Putamen (tissue), 1 donor: ENCODE data around the gene BACH2.
A peak's percentile ranks its signal among the peaks of the same experiment; 100 is the strongest.
"Not testable (repeated sequence)": the region's sequence is repeated elsewhere in the genome, so short reads cannot be mapped to it uniquely, and the experiment has no call there.

ENCODE experiments used
- DNase-seq: peaks from one replicate; pipeline ENCODE4 v3.0.0-alpha.2; 2016; ENCODE audit warnings: low spot score

Gene BACH2

DNA sequence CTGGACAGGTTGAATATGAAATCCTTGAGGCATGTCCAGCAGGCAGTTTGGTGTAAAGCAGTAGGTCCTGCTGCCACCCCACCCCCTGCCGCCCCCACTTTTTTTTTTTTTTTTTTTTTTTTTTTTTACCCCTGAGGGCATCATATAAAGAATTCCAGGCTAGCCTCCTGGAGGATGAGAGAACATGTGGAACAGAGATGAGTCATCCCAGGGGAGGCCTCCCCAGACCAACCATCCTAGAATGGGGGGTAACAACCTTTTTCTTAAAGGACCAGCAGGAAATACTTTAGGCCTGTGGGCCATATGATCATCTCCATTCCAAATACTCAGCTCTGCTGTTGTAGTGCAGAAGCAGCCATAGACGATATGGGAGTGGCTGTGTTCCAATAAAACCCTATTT lies 231.5 kb downstream of the BACH2 start:
- DNase-seq: no peak

DNA sequence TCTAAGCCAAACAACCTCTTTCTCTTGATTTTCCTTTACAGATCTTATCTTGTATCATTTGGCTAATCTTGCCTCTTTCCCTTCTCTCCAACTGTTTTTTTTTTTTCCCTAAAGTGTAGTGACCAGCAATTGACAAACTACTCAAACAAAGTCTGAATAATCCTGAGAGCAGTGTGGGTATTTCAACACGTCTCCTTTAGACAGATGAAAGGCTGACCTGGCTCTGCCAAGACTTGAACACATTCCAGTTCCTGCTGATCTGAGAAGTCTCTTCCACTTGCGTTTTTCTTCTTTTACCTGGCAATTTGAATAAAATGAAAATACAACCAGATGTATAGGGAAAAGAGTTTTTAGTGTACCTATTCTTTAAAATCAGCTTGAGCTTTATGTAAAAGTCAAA lies 234.0 kb downstream of the BACH2 start:
- DNase-seq: no peak

GRCh38 chr6:90062051-90062450 lies 234.6 kb downstream of the BACH2 start:
- no peak for DNase-seq

- DNase-seq: not testable (repeated sequence)
Measured at GRCh38 chr6:90059178-90059577, 237.5 kb downstream of the BACH2 start.

DNA sequence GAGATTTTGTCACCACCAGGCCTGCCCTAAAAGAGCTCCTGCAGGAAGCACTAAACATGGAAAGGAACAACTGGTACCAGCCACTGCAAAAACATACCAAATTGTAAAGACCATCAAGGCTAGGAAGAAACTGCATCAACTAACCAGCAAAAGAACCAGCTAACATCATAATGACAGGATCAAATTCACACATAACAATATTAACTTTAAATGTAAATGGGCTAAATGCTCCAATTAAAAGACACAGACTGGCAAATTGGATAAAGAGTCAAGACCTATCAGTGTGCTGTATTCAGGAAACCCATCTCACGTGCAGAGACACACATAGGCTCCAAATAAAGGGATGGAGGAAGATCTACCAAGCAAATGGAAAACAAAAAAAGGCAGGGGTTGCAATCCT lies 240.7 kb downstream of the BACH2 start:
- not testable (repeated sequence) for DNase-seq

GRCh38 chr6:90054193-90054592 lies 242.4 kb downstream of the BACH2 start:
- DNase-seq: not testable (repeated sequence)

GRCh38 chr6:90053614-90054013 lies 243.0 kb downstream of the BACH2 start:
- DNase-seq: no peak

- no peak for DNase-seq
Measured at GRCh38 chr6:90049295-90049694, 247.3 kb downstream of the BACH2 start.

GRCh38 chr6:90048206-90048967 lies 248.3 kb downstream of the BACH2 start:
- DNase-seq: no peak

GRCh38 chr6:90045535-90045934 lies 251.1 kb downstream of the BACH2 start:
- no peak for DNase-seq

DNA sequence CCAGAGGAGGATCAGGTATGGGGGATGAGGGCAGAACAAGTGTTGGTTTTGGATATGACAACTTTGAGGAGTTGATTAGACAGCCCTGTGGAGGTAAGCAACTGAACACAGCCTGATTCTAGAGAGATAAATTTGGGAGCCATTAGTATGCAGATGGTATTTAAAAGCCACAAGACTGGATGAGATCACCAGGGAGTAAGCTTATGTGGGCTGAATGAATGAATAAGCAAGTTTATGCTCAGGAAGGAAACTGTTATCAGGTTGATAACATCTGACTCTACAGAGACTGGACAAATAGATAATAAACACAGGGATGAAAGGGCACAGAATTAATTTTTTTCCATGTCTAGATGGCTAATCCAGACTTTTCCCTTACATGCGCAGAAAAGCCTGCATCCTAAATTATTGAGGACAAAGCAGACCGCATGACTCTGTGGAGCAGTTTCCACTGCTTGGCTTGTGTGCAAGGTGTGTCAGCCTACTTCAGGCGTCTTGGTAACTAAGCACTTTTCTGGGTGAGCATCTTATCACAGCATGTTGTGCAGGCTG lies 251.7 kb downstream of the BACH2 start:
- DNase-seq: peak; percentile 18

- no peak for DNase-seq
Measured at GRCh38 chr6:90044182-90044832, 252.3 kb downstream of the BACH2 start.

DNA sequence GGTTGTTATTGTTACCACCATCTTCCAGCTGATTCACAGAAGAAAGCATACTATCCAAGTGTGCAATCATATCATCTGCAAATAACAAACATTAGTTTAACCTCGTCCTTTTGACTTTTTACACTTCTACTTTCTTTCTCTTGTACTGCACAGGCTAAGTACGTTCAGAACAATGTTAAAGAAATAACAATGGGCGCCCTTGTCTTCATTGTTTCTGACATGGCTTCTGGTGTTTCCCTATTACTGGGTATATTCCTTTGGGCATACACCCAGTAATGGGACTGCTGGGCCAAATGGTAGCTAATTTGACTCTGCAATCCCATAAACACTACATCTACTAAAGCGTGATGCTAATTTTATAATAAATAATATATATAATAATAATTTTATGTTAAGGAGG lies 255.7 kb downstream of the BACH2 start:
- peak; percentile 44 for DNase-seq

DNA sequence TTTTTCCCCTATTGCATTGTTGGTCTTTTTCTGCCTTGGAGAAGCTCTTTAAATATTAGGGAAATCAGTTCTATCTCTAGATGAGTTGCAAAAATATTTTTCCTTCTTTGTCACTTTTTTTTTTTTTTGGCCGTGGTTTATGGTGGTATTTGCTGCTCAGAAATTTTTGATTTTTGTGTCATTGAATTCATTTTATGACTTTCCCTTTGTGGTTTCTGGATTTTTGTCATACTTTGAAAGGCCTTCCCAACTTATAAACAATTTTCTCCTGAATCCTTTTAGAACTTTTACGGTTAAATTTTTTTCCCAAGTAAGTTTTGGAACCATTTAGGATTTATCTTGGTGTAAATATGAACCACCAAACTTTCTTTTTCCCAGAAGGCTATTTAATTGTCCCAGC lies 256.7 kb downstream of the BACH2 start:
- no peak for DNase-seq

- no peak for DNase-seq
Measured at GRCh38 chr6:90038961-90039653, 257.5 kb downstream of the BACH2 start.

DNA sequence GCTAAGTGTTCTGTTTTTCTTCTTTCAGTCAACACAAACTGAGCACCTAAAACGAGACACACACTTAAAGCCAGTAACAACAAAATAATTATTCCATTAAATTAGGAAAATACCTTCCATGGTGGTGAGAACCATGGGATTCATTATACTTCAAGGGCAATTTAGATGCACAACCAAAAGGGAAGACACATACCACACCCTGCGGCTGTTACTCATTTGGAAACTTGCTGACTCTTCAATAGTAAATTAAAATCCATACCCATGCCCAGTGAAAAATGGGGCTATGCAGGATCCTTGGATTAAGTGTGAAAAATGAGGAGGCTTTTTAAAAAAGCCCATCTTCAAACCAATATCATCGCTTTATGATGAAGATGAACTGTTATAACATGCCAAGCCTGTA lies 259.7 kb downstream of the BACH2 start:
- DNase-seq: no peak

GRCh38 chr6:90035047-90035723 lies 261.5 kb downstream of the BACH2 start:
- DNase-seq: no peak

- no peak for DNase-seq
Measured at GRCh38 chr6:90033746-90034271, 262.8 kb downstream of the BACH2 start.

DNA sequence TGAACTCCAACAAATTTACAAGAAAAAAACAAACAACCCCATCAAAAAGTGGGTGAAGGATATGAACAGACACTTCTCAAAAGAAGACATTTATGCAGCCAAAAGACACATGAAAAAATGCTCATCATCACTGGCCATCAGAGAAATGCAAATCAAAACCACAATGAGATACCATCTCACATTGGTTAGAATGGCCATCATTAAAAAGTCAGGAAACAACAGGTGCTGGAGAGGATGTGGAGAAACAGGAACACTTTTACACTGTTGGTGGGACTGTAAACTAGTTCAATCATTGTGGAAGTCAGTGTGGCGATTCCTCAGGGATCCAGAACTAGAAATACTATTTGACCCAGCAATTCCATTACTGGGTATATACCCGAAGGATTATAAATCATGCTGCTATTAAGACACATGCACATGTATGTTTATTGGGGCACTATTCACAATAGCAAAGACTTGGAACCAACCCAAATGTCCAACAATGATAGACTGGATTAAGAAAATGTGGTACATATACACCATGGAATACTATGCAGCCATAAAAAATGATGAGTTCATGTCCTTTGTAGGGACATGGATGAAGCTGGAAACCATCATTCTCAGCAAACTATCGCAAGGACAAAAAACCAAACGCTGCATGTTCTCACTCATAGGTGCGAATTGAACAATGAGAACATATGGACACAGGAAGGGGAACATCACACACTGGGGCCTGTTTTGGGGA lies 264.0 kb downstream of the BACH2 start:
- not testable (repeated sequence) for DNase-seq

DNA sequence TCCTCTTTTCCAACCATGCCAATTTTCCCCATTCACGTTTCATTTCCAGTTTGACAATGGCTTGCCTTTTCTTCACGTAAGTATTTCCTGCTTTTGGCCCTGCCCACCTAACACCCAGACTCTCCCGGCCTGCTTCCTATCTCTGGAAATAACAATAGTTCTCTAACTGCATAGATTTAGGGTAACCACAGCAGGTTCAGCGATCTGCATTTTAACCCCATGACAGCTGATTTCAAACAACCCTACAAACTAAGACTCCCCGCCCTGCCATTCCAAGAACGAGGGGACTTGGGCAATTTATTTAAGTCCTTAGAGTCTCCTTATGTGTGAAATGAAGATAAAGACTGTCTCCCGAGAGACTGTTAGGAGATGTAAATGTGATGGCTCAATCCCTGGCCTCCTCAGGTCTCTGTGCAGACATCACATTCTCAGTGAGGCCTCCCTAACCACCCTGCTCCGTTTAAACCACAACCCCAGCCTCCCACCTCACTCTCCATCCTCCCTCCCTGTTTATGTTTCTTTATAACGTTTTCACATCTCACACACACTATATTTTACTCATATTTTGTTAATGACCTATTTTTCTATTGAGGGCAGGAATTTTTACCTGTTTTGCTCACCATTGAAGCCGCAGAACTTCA lies 267.5 kb downstream of the BACH2 start:
- no peak for DNase-seq
